T-helper 17 cell (primary cell): ENCODE data around the gene CALCOCO2. TPM values are rescaled to one million over a fixed set of nuclear protein-coding genes. Genes with fewer than 3 reads are reported as not detected.

ENCODE experiments used
- ATAC-seq: fragments of 150-1000 bp; cut with Tn5 transposase; 2 replicates; pipeline ENCODE4 v1.10.0; 2021; ENCODE audit warnings: mild to moderate bottlenecking, moderate library complexity
- DNase-seq, 3 donors: peaks; one replicate each; pipeline versions ENCODE4 v3.0.0 to v3.0.0-alpha.2; 2020 to 2021
- H3K9me3 ChIP-seq: one replicate; pipeline ENCODE4 v1.7.0; 2013; ENCODE audit warnings: low read length, mild to moderate bottlenecking; ENCODE audit not compliant: control insufficient read depth, poor library complexity, severe bottlenecking
- H3K27ac Mint-ChIP-seq: one replicate; pipeline ENCODE4 v1.8.0; 2022; ENCODE audit warnings: mild to moderate bottlenecking, moderate library complexity, mixed read lengths
- H3K27me3 Mint-ChIP-seq: one replicate; pipeline ENCODE4 v1.8.0; 2022; ENCODE audit warnings: mixed read lengths
- H3K36me3 Mint-ChIP-seq: one replicate; pipeline ENCODE4 v1.8.0; 2022; ENCODE audit warnings: low read depth, mixed read lengths
- H3K4me1 Mint-ChIP-seq: one replicate; pipeline ENCODE4 v1.8.0; 2022; ENCODE audit warnings: mild to moderate bottlenecking, mixed read lengths
- H3K4me3 Mint-ChIP-seq: one replicate; pipeline ENCODE4 v1.8.0; 2022; ENCODE audit warnings: mild to moderate bottlenecking, moderate library complexity, mixed read lengths
- total RNA-seq, 4 donors: library from RNA in 2 of 4; stranded (reverse) in 2 of 4; gene quantifications; one replicate each; pipeline ENCODE4 v1.2.3 and lab custom pipeline; 2022 to 2026

The CALCOCO2 gene
- total RNA-seq, 2 donors from 2014 or later = 152 to 154 TPM

- ATAC-seq = no peak
- peak overlapping the region; percentile 86 for H3K4me3 Mint-ChIP-seq
- H3K36me3 Mint-ChIP-seq = peaks cover 7% of the 10 kb centered on the region
- H3K27me3 Mint-ChIP-seq = no peaks in the 10 kb centered on the region
- no peak for DNase-seq
- H3K4me1 Mint-ChIP-seq = peaks cover 49% of the 10 kb centered on the region
- H3K27ac Mint-ChIP-seq = peak overlapping the region; percentile 80
- no peaks in the 10 kb centered on the region for H3K9me3 ChIP-seq
Measured at GRCh38 chr17:48840441-48840840, 9.6 kb downstream of the CALCOCO2 start.

DNA sequence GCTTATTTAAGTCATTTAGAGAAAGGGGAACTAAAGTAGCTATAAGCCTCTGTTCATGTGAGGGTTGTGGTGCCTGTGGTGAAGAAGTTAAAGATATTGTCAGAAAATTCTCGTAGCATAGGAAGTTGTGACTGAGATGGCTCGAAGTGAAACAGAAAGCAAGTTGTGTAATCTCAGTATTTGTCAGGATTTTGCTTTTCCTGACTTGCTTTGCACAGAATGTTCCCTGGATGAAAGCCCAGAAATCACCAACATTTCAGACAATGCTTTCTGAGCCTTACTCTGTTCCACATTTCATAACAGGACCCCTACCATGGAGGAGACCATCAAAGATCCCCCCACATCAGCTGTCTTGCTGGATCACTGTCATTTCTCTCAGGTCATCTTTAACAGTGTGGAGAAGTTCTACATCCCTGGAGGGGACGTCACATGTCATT lies 10.6 kb downstream of the CALCOCO2 start:
- H3K9me3 ChIP-seq = no peaks in the 10 kb centered on the region
- Mint-ChIP-seq H3K27me3 (no peaks in the 10 kb centered on the region), H3K27ac (peak overlapping the region; percentile 80), H3K4me1 (peaks cover 41% of the 10 kb centered on the region), H3K36me3 (peaks cover 7% of the 10 kb centered on the region), H3K4me3 (peak overlapping the region; percentile 86)
- ATAC-seq = peak; percentile 91
- DNase-seq = no peak

- no peak for ATAC-seq
- H3K9me3 ChIP-seq = no peaks in the 10 kb centered on the region
- H3K27ac Mint-ChIP-seq = peak overlapping the region; percentile 19
- DNase-seq = no peak
- peaks cover 7% of the 10 kb centered on the region for H3K36me3 Mint-ChIP-seq
- no peaks in the 10 kb centered on the region for H3K27me3 Mint-ChIP-seq
- peaks cover 30% of the 10 kb centered on the region for H3K4me1 Mint-ChIP-seq
- H3K4me3 Mint-ChIP-seq = no peak overlapping the region
Measured at GRCh38 chr17:48842746-48843145, 11.9 kb downstream of the CALCOCO2 start.

GRCh38 chr17:48843187-48843900 lies 12.5 kb downstream of the CALCOCO2 start:
- DNase-seq = no peak
- no peaks in the 10 kb centered on the region for H3K9me3 ChIP-seq
- no peak for ATAC-seq
- H3K27ac Mint-ChIP-seq = peak overlapping the region; percentile 19
- no peak overlapping the region for H3K4me3 Mint-ChIP-seq
- H3K4me1 Mint-ChIP-seq = peaks cover 25% of the 10 kb centered on the region
- peaks cover 10% of the 10 kb centered on the region for H3K36me3 Mint-ChIP-seq
- H3K27me3 Mint-ChIP-seq = no peaks in the 10 kb centered on the region

- H3K9me3 ChIP-seq = no peaks in the 10 kb centered on the region
- DNase-seq (no peak), ATAC-seq (peak; percentile 44)
- Mint-ChIP-seq H3K36me3 (peaks cover 13% of the 10 kb centered on the region), H3K27ac (no peak overlapping the region), H3K4me3 (no peak overlapping the region), H3K27me3 (no peaks in the 10 kb centered on the region), H3K4me1 (peaks cover 7% of the 10 kb centered on the region)
Measured at GRCh38 chr17:48850792-48851323, 20.0 kb downstream of the CALCOCO2 start.

DNA sequence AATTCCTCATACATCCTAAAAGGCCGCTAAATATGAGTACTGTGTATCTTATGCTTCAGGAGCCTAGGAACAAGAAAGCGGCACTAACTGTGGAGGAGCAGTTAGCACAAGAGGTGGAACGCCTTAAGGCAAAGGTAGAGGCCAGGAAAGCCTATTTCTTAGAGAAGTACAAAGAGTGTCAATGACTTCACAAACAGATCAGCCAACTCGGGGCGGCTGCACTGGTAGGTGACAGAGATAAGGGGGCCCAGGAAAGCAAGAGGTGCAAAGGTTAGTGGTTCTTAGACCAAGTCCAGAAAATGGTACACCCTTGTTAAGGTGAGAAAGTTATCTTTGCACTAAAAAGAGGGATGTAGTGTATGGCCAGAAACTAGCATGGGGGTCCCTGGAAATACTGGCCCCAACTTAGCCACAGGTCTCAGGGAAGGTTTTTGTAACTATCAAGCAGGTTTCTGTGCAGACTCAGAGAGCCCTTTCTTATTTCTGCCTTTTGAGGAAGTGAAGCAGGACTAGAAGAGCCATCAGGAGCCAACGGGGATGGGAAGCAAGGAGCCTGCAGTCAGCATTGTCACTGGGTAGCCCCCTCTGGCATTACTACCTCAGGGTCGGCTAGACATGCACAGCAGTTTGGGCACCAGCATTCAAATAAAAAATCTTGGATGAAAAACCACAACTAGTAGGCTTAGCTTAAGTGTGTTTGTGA lies 24.1 kb downstream of the CALCOCO2 start:
- DNase-seq (no peak), ATAC-seq (no peak)
- H3K27me3 Mint-ChIP-seq = no peaks in the 10 kb centered on the region
- H3K4me1 Mint-ChIP-seq = peaks cover 9% of the 10 kb centered on the region
- no peaks in the 10 kb centered on the region for H3K9me3 ChIP-seq
- peak overlapping the region; percentile 9 for H3K27ac Mint-ChIP-seq
- H3K4me3 Mint-ChIP-seq = no peak overlapping the region
- H3K36me3 Mint-ChIP-seq = peaks cover 12% of the 10 kb centered on the region

- DNase-seq = no peak
- no peak for ATAC-seq
- no peaks in the 10 kb centered on the region for H3K27me3 Mint-ChIP-seq
- H3K4me3 Mint-ChIP-seq = peak overlapping the region; percentile 31
- peaks cover 15% of the 10 kb centered on the region for H3K36me3 Mint-ChIP-seq
- H3K4me1 Mint-ChIP-seq = peaks cover 9% of the 10 kb centered on the region
- peak overlapping the region; percentile 62 for H3K27ac Mint-ChIP-seq
- H3K9me3 ChIP-seq = no peaks in the 10 kb centered on the region
Measured at GRCh38 chr17:48856122-48856821, 25.4 kb downstream of the CALCOCO2 start.

DNA sequence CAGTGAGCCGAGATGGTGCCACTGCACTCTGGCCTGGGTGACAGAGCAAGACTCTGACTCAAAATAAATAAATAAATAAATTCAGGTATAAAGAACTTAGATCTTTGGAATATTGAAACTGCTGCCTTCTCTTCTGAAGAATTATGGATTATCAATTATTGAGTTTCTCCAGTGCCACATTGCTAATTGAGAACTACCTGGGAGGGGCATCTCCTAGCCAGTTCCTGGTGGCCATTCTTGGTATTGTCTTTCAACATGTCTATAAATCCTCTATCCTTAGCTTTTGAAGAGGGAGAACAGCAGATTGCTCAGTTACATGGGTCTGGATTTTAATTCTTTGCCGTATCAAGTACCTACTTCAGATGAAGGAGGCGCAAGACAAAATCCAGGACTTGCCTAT lies 29.2 kb downstream of the CALCOCO2 start:
- Mint-ChIP-seq H3K27ac (no peak overlapping the region), H3K4me1 (peaks cover 4% of the 10 kb centered on the region), H3K4me3 (no peak overlapping the region), H3K27me3 (no peaks in the 10 kb centered on the region), H3K36me3 (peaks cover 11% of the 10 kb centered on the region)
- no peak for ATAC-seq
- no peaks in the 10 kb centered on the region for H3K9me3 ChIP-seq
- no peak for DNase-seq

GRCh38 chr17:48860456-48860855 lies 29.6 kb downstream of the CALCOCO2 start:
- Mint-ChIP-seq H3K27ac (peak overlapping the region; percentile 24), H3K27me3 (no peaks in the 10 kb centered on the region), H3K36me3 (peaks cover 11% of the 10 kb centered on the region), H3K4me3 (no peak overlapping the region), H3K4me1 (peaks cover 4% of the 10 kb centered on the region)
- DNase-seq (no peak), ATAC-seq (no peak)
- no peaks in the 10 kb centered on the region for H3K9me3 ChIP-seq

GRCh38 chr17:48868916-48869500 lies 38.2 kb downstream of the CALCOCO2 start:
- peaks cover 10% of the 10 kb centered on the region for H3K4me1 Mint-ChIP-seq
- no peak overlapping the region for H3K4me3 Mint-ChIP-seq
- DNase-seq = no peak
- no peak overlapping the region for H3K27ac Mint-ChIP-seq
- no peak for ATAC-seq
- no peaks in the 10 kb centered on the region for H3K9me3 ChIP-seq
- no peaks in the 10 kb centered on the region for H3K27me3 Mint-ChIP-seq
- no peaks in the 10 kb centered on the region for H3K36me3 Mint-ChIP-seq

- H3K27ac Mint-ChIP-seq = no peak overlapping the region
- DNase-seq (no peak), ATAC-seq (no peak)
- no peaks in the 10 kb centered on the region for H3K9me3 ChIP-seq
- H3K4me1 Mint-ChIP-seq = peaks cover 10% of the 10 kb centered on the region
- no peaks in the 10 kb centered on the region for H3K27me3 Mint-ChIP-seq
- H3K4me3 Mint-ChIP-seq = no peak overlapping the region
- no peaks in the 10 kb centered on the region for H3K36me3 Mint-ChIP-seq
Measured at GRCh38 chr17:48869821-48870318, 39.0 kb downstream of the CALCOCO2 start.

DNA sequence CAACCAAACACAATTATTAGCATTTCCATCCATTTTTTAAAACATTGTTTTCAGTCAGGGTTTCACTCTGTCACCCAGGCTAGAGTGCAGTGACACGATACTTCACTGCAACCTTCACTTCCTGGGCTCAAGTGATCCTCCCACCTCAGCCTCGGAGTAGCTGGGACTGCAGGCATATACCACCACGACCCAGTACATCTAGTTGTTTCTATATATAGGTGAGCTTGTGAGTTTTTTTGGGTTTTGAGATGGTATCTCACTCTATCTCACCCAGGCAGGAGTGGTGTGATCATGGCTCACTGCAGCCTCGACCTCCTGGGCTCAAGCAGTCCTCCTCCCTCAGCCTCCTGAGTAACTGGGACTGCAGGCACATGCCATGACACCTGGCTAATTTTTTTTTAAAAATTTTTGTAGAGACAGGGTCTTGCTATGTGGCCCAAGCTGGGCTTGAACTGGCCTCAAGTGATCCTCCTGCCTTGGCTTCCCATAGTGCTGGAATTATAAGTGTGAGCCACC lies 40.3 kb downstream of the CALCOCO2 start:
- peaks cover 10% of the 10 kb centered on the region for H3K4me1 Mint-ChIP-seq
- no peaks in the 10 kb centered on the region for H3K9me3 ChIP-seq
- H3K36me3 Mint-ChIP-seq = no peaks in the 10 kb centered on the region
- ATAC-seq (no peak), DNase-seq (no peak)
- H3K27ac Mint-ChIP-seq = no peak overlapping the region
- no peak overlapping the region for H3K4me3 Mint-ChIP-seq
- H3K27me3 Mint-ChIP-seq = no peaks in the 10 kb centered on the region
